Liver (tissue), 2 donors: Measurements from ENCODE around the gene FBP1.

ENCODE experiments used
- CTCF ChIP-seq: fragments of 150-350 bp; IDR thresholded peaks from 2 replicates; pipeline ENCODE4 v1.5.1; 2017; ENCODE audit warnings: improper control_type of control experiment, low read depth, low read length; ENCODE audit not compliant: missing input control
- TF ChIP-seq, protein P1 (sequence below): IDR thresholded peaks from 2 replicates; pipeline ENCODE4 v1.6.1; 2016; ENCODE audit warnings: antibody characterized with exemption, mild to moderate bottlenecking
- donor health status: healthy.

DNA sequence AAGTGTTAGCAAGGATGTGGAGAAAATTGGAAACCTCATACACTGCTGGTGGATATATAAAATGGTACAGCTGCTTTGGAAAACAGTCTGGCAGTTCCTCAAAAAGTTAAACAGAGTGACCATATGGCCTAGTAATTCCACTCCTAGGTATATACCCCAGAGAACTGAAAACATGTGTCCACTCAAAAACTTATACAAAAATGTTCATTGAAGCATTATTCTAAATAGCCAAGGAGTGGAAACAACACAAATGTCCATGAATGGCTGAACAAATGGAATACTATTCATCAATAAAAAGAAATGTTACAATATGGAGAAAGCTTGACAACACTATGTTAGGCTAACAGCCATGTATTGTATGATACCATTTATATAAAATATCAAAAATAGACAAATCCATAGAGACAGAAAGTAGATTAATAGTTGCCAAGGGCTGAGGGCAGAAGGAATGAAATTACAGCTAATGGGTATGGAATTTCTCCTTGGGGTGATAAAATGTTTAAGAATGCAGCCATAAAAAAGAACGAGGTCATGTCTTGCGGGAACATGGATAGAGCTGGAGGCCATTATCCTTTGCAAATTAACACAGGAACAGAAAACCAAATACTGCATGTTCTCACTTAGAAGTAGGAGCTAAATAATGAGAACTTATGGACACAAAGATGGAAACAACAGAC lies 33.6 kb upstream of the FBP1 start:
- TF ChIP-seq CTCF, result no peak
- TF ChIP-seq, protein P1, sequence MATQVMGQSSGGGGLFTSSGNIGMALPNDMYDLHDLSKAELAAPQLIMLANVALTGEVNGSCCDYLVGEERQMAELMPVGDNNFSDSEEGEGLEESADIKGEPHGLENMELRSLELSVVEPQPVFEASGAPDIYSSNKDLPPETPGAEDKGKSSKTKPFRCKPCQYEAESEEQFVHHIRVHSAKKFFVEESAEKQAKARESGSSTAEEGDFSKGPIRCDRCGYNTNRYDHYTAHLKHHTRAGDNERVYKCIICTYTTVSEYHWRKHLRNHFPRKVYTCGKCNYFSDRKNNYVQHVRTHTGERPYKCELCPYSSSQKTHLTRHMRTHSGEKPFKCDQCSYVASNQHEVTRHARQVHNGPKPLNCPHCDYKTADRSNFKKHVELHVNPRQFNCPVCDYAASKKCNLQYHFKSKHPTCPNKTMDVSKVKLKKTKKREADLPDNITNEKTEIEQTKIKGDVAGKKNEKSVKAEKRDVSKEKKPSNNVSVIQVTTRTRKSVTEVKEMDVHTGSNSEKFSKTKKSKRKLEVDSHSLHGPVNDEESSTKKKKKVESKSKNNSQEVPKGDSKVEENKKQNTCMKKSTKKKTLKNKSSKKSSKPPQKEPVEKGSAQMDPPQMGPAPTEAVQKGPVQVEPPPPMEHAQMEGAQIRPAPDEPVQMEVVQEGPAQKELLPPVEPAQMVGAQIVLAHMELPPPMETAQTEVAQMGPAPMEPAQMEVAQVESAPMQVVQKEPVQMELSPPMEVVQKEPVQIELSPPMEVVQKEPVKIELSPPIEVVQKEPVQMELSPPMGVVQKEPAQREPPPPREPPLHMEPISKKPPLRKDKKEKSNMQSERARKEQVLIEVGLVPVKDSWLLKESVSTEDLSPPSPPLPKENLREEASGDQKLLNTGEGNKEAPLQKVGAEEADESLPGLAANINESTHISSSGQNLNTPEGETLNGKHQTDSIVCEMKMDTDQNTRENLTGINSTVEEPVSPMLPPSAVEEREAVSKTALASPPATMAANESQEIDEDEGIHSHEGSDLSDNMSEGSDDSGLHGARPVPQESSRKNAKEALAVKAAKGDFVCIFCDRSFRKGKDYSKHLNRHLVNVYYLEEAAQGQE, result no peak
